GM13976 (cell line): ENCODE data around the gene SLA2.
"Not testable (repeated sequence)": the region's sequence is repeated elsewhere in the genome, so short reads cannot be mapped to it uniquely, and the experiment has no call there.

Source experiments
- DNase-seq: peaks from one replicate; pipeline ENCODE4 v3.0.0; 2012; ENCODE audit warnings: low spot score
- in situ Hi-C: fragments of 300-500 bp; cut with MboI; formaldehyde crosslinking; loops from one replicate; pipeline ENCODE4 v1.12.0; 2022; ENCODE audit warnings: low sequenced_read_pairs, mixed read lengths, inconsistent platforms; ENCODE audit not compliant: unreplicated experiment
- TF ChIP-seq, protein P1 (sequence below): IDR thresholded peaks from 2 replicates; pipeline ENCODE4 v1.5.1; 2012; ENCODE audit warnings: borderline replicate concordance, mild to moderate bottlenecking; ENCODE audit not compliant: insufficient read depth; ENCODE audit errors: extremely low read depth, missing control alignments, control extremely low read depth

Gene SLA2, protein sequence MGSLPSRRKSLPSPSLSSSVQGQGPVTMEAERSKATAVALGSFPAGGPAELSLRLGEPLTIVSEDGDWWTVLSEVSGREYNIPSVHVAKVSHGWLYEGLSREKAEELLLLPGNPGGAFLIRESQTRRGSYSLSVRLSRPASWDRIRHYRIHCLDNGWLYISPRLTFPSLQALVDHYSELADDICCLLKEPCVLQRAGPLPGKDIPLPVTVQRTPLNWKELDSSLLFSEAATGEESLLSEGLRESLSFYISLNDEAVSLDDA

DNA sequence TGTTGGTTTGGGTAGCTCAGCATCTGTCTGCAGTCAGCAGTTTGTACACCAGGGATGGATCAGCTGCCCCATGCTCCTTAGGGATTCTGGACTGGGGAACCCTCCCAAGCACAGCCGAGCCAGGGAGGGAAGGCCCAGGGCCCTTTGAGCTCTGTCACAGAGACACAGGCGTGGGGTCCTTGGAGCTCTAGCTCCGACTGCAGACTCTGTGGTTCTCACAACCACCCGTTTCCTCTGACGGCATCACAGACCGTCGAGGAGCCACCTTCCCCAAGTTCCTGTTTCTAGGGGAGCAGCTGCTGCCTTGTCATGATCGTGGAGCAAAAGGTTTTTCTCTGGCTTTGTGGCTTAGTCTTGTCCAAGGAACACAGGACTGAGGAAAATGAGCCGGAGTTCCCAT, at the start of gene SLA2:
SLA2 (minus strand) TSS at position 199 of the 400 bp plus-strand sequence. CDS start 4,861 bp downstream, outside the sequence.
- in situ Hi-C loops, result no loop called here
- peak; percentile 70 for DNase-seq
- TF ChIP-seq, protein P1, sequence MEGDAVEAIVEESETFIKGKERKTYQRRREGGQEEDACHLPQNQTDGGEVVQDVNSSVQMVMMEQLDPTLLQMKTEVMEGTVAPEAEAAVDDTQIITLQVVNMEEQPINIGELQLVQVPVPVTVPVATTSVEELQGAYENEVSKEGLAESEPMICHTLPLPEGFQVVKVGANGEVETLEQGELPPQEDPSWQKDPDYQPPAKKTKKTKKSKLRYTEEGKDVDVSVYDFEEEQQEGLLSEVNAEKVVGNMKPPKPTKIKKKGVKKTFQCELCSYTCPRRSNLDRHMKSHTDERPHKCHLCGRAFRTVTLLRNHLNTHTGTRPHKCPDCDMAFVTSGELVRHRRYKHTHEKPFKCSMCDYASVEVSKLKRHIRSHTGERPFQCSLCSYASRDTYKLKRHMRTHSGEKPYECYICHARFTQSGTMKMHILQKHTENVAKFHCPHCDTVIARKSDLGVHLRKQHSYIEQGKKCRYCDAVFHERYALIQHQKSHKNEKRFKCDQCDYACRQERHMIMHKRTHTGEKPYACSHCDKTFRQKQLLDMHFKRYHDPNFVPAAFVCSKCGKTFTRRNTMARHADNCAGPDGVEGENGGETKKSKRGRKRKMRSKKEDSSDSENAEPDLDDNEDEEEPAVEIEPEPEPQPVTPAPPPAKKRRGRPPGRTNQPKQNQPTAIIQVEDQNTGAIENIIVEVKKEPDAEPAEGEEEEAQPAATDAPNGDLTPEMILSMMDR, result no peak

DNA sequence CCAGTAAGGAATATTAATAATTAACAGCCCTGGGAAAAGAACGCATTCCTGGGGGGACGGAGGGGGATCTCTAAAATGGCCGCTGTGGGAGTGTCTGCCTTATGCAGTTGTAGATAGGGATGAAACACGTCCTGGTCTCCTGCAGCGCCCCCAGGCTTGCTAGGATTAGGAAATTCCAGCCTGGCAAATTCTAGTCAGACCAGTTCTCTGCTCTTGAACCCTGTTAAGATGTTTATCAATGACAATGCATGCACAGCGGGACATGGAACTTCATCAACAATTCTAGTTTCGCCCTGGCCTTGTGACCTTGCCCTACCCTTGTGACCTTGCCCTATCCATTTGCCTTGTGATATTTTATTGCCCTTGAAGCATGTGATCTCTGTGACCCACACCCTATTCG, 49.5 kb upstream of the SLA2 start:
- DNase-seq, in situ Hi-C loops: not testable (repeated sequence)

DNA sequence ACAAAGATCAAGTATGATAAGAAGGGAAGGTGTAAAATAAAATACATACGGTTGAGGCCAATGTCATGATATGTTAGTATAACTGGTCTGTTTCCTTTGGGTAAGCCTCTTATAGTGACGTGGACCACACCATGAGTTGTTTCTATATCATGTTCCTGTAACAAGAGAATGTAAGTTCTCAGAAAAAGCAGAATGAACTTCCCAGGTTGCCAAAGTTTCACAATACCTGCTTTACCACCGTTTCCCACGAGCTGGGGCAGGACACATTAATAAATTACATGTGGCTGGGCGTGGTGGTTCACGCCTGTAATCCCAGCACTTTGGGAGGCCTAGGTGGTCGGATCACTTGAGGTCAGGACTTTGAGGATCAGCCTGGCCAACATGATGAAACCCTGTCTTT, 42.6 kb upstream of the SLA2 start:
- no peak for DNase-seq
- TF ChIP-seq, protein P1, result no peak
- in situ Hi-C loops, result no loop called here

DNA sequence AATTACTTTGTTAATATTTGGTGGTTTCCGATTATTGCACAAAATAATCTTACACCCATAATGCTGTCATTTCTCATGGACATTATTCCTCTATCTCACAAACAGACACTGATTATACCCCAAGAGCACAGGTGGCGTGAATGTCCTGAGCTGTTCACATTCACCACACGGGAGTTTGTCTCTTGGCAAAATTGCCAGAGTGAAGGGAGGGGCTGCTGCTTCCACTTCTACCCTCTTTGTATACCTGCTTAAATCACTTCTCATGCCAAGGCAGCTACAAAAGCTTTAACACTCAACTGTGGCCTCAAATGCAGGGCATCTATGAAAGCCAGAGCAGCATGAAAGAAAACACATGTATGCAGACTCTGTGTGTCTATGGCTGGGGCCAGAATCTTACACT, 41.9 kb upstream of the SLA2 start:
- TF ChIP-seq, protein P1, result no peak
- in situ Hi-C loops, result no loop called here
- no peak for DNase-seq

DNA sequence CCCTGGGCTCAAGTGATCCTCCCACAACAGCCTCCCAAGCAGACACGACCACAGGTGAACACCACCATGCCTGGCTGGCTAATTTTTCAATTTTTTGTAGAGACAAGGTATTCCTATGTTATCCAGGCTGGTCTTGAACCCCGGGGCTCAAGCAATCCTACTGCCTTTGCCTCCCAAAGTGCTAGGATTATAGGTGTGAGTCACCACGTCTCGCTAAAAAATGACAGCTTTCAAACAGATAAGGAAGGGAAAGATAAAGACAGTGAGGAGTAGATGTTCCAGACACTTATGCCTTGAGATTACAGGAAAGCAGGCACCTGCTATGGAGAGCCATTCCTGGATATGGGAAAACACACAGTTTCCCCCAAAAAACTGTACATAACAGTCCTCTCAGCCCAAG, 40.9 kb upstream of the SLA2 start:
- in situ Hi-C loops, result no loop called here
- no peak for DNase-seq
- TF ChIP-seq, protein P1, result no peak

DNA sequence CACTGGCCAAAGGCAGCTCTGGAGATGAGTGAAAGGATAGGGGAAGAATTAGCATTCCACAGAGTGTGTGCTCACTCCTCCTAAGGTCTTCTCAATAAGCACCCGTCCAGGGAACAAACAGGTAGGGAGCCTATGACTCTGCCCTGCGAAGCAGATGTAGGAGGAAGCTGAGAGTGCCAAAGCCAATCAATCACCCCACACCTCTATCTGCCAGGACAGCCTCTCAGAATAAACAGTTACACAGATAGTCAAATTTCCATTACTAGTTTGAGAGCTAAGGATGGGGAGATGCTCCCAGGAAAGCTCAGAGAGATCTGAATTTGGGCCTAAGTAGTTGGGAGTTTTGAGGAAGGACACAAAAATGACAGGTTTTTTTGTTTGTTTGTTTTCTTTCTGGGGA, 40.5 kb upstream of the SLA2 start:
- TF ChIP-seq, protein P1, result no peak
- DNase-seq, result no peak
- in situ Hi-C loops, result no loop called here

DNA sequence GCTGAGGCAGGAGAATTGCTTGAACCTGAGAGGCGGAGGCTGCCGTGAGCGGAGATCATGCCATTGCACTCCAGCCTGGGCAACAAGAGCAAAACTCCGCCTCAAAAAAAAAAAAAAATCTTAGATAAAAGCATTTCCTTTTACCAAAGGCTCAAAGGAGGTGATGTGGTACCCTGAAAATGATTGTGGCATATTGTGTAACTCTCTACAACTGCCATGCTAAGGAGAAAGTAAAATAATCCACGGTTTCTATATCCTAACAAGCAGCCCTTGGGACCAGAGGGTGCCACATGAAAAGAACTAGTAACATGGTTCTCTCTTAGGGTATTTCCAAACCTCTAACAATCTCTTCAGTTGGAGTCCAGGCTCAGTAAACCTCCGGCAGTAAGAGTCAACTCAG, 38.8 kb upstream of the SLA2 start:
- in situ Hi-C loops, result no loop called here
- DNase-seq, result no peak
- TF ChIP-seq, protein P1, result no peak
